Measurements from ENCODE around the gene PPP3CA. TPM values are rescaled to one million over a fixed set of nuclear protein-coding genes. Genes with fewer than 3 reads are reported as not detected.

The PPP3CA gene
- total RNA-seq, 1 experiment from 2014 or later, result 133 TPM

GRCh38 chr4:101119141-101119540 is 228.2 kb downstream of the PPP3CA start:
- DNase-seq (ENCODE audit: low read depth, low spot score), result no peak
- intact Hi-C loops (cut with micrococcal nuclease), result no loop called here
- Histone ChIP-seq H3K4me1 (ENCODE audit: control insufficient read depth in 1 of 2, insufficient read depth in 2 of 2, low read length in 2 of 2) (peaks cover 81 to 97% of the 10 kb centered on the region in 2 experiments), H3K27ac (ENCODE audit: low read depth, low read length) (peak overlapping the region; percentile 96), H3K9me3 (ENCODE audit: control insufficient read depth in 1 of 2, insufficient read depth in 1 of 2, low read depth in 1 of 2, low read length in 2 of 2) (no peaks in the 10 kb centered on the region), H3K9me2 (ENCODE audit: insufficient read depth) (no peaks in the 10 kb centered on the region), H4K20me1 (ENCODE audit: insufficient read depth) (no peaks in the 10 kb centered on the region), H2AFZ (ENCODE audit: low read depth, low read length, poor library complexity, severe bottlenecking) (no peak overlapping the region), H3K9ac (ENCODE audit: low read length) (peak overlapping the region; percentile 44), H3K4me3 (replicated peaks in 1 of 2; ENCODE audit: low read depth in 1 of 2, low read length in 2 of 2) (no peak overlapping the region), H3K27me3 (ENCODE audit: insufficient read depth, low read length) (no peaks in the 10 kb centered on the region), H3K79me2 (ENCODE audit: insufficient read depth, low read length) (peaks cover 78% of the 10 kb centered on the region), H3K36me3 (ENCODE audit: control insufficient read depth in 1 of 2, insufficient read depth in 2 of 2, low read length in 2 of 2) (no peaks in the 10 kb centered on the region), H3K4me2 (ENCODE audit: low read length) (peak overlapping the region; percentile 43)
- no TSS peak for BruUV-seq (replicated peaks)
- ChIA-PET RAD21 (ENCODE audit: low non-redundant PET in 1 of 2, low total read pairs in 2 of 2, uncharacterized antibody in 2 of 2, unreplicated experiment in 2 of 2) (no interaction called here), CTCF (no interaction called here), POLR2A (interaction anchor here (1.1 to 1.9 kb wide), 4 partner anchors 8 to 36 kb away, joined by 3 to 6 read pairs (median 4); no protein-coding TSS in a partner anchor)
- TF ChIP-seq RAD21 (IDR thresholded peaks at IDR 0.05; ENCODE audit: low read depth) (no peak), CEBPB (IDR thresholded peaks at IDR 0.05; ENCODE audit: low read depth) (no peak), TCF7L2 (IDR thresholded peaks at IDR 0.05; ENCODE audit: borderline replicate concordance, extremely low read depth, insufficient read depth, insufficient read length) (no peak)
- TF ChIP-seq, protein P1, sequence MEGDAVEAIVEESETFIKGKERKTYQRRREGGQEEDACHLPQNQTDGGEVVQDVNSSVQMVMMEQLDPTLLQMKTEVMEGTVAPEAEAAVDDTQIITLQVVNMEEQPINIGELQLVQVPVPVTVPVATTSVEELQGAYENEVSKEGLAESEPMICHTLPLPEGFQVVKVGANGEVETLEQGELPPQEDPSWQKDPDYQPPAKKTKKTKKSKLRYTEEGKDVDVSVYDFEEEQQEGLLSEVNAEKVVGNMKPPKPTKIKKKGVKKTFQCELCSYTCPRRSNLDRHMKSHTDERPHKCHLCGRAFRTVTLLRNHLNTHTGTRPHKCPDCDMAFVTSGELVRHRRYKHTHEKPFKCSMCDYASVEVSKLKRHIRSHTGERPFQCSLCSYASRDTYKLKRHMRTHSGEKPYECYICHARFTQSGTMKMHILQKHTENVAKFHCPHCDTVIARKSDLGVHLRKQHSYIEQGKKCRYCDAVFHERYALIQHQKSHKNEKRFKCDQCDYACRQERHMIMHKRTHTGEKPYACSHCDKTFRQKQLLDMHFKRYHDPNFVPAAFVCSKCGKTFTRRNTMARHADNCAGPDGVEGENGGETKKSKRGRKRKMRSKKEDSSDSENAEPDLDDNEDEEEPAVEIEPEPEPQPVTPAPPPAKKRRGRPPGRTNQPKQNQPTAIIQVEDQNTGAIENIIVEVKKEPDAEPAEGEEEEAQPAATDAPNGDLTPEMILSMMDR (IDR thresholded peaks at IDR 0.05 in 2 of 3, conservative IDR thresholded peaks at IDR 0.05 in 1 of 3; ENCODE audit: borderline replicate concordance in 1 of 3, insufficient read depth in 1 of 3, low read depth in 2 of 3, low read length in 2 of 3), result no peak
- ATAC-seq, result no peak

GRCh38 chr4:101118617-101119016 is 228.7 kb downstream of the PPP3CA start:
- no TSS peak for BruUV-seq (replicated peaks)
- RAD21 ChIA-PET (ENCODE audit: low non-redundant PET in 1 of 2, low total read pairs in 2 of 2, uncharacterized antibody in 2 of 2, unreplicated experiment in 2 of 2), result no interaction called here
- CTCF ChIA-PET, result no interaction called here
- Histone ChIP-seq H3K4me1 (ENCODE audit: control insufficient read depth in 1 of 2, insufficient read depth in 2 of 2, low read length in 2 of 2) (peaks cover 81 to 97% of the 10 kb centered on the region in 2 experiments), H2AFZ (ENCODE audit: low read depth, low read length, poor library complexity, severe bottlenecking) (no peak overlapping the region), H3K9me3 (ENCODE audit: control insufficient read depth in 1 of 2, insufficient read depth in 1 of 2, low read depth in 1 of 2, low read length in 2 of 2) (no peaks in the 10 kb centered on the region), H3K4me2 (ENCODE audit: low read length) (peak overlapping the region; percentile 43), H4K20me1 (ENCODE audit: insufficient read depth) (no peaks in the 10 kb centered on the region), H3K36me3 (ENCODE audit: control insufficient read depth in 1 of 2, insufficient read depth in 2 of 2, low read length in 2 of 2) (no peaks in the 10 kb centered on the region), H3K27ac (ENCODE audit: low read depth, low read length) (peak overlapping the region; percentile 96), H3K9me2 (ENCODE audit: insufficient read depth) (no peaks in the 10 kb centered on the region), H3K27me3 (ENCODE audit: insufficient read depth, low read length) (no peaks in the 10 kb centered on the region), H3K79me2 (ENCODE audit: insufficient read depth, low read length) (peaks cover 78% of the 10 kb centered on the region), H3K4me3 (replicated peaks in 1 of 2; ENCODE audit: low read depth in 1 of 2, low read length in 2 of 2) (no peak overlapping the region), H3K9ac (ENCODE audit: low read length) (peak overlapping the region; percentile 44)
- ATAC-seq (no peak), DNase-seq (ENCODE audit: low read depth, low spot score) (no peak)
- intact Hi-C loops (cut with micrococcal nuclease), result no loop called here
- POLR2A ChIA-PET, result interaction anchor here (1.7 to 1.9 kb wide), 2 partner anchors 29 to 37 kb away, joined by 3 to 6 read pairs; no protein-coding TSS in a partner anchor
- TF ChIP-seq POLR2AphosphoS5 (IDR thresholded peaks at IDR 0.05; ENCODE audit: low read depth, low read length) (no peak), YY1 (IDR thresholded peaks at IDR 0.05; ENCODE audit: extremely low read depth, insufficient replicate concordance, low read depth, low read length) (no peak), SP1 (IDR thresholded peaks at IDR 0.05; ENCODE audit: low read depth) (no peak), MAX (IDR thresholded peaks at IDR 0.05) (no peak), CEBPB (IDR thresholded peaks at IDR 0.05; ENCODE audit: low read depth) (no peak), CBX3 (IDR thresholded peaks at IDR 0.05; ENCODE audit: low read depth) (no peak), SIN3A (IDR thresholded peaks at IDR 0.05; ENCODE audit: low read depth) (no peak), EZH2phosphoT487 (IDR thresholded peaks at IDR 0.05; ENCODE audit: borderline replicate concordance) (no peak), POLR2A (IDR thresholded peaks at IDR 0.05; ENCODE audit: borderline replicate concordance, extremely low read depth, insufficient read depth, insufficient read length) (no peak), RAD21 (IDR thresholded peaks at IDR 0.05; ENCODE audit: low read depth) (no peak), JUND (IDR thresholded peaks at IDR 0.05) (no peak), FOSL1 (IDR thresholded peaks at IDR 0.05; ENCODE audit: low read depth) (no peak), EGR1 (IDR thresholded peaks at IDR 0.05; ENCODE audit: low read depth) (no peak)
- TF ChIP-seq, protein P2, sequence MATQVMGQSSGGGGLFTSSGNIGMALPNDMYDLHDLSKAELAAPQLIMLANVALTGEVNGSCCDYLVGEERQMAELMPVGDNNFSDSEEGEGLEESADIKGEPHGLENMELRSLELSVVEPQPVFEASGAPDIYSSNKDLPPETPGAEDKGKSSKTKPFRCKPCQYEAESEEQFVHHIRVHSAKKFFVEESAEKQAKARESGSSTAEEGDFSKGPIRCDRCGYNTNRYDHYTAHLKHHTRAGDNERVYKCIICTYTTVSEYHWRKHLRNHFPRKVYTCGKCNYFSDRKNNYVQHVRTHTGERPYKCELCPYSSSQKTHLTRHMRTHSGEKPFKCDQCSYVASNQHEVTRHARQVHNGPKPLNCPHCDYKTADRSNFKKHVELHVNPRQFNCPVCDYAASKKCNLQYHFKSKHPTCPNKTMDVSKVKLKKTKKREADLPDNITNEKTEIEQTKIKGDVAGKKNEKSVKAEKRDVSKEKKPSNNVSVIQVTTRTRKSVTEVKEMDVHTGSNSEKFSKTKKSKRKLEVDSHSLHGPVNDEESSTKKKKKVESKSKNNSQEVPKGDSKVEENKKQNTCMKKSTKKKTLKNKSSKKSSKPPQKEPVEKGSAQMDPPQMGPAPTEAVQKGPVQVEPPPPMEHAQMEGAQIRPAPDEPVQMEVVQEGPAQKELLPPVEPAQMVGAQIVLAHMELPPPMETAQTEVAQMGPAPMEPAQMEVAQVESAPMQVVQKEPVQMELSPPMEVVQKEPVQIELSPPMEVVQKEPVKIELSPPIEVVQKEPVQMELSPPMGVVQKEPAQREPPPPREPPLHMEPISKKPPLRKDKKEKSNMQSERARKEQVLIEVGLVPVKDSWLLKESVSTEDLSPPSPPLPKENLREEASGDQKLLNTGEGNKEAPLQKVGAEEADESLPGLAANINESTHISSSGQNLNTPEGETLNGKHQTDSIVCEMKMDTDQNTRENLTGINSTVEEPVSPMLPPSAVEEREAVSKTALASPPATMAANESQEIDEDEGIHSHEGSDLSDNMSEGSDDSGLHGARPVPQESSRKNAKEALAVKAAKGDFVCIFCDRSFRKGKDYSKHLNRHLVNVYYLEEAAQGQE (IDR thresholded peaks at IDR 0.05; ENCODE audit: low read depth), result no peak

Measured in HCT116 (cell line).